SK-N-SH treated with all-trans-retinoic acid at 6 μM for 48 hours (cell line): ENCODE measurements around the gene GPRC5B.

ENCODE experiments used
- ATAC-seq: fragments of 200-7000 bp; cut with Tn5 transposase; 3 replicates; pipeline ENCODE4 v1.9.1; 2020; ENCODE audit warnings: mild to moderate bottlenecking, moderate library complexity
- ARNTL ChIP-seq: fragments of 450-650 bp; formaldehyde crosslinking; IDR thresholded peaks from 2 replicates; pipeline ENCODE4 v1.5.0; 2020; ENCODE audit warnings: low read depth, mild to moderate bottlenecking, moderate library complexity, borderline replicate concordance
- BACH2 ChIP-seq: fragments of 250-450 bp; sonication (Bioruptor Pico); IDR thresholded peaks from 2 replicates; pipeline ENCODE4 v1.9.0; 2021; ENCODE audit warnings: mild to moderate bottlenecking, borderline replicate concordance
- CREB5 ChIP-seq: fragments of 250-450 bp; sonication (Bioruptor Pico); IDR thresholded peaks from 2 replicates; pipeline ENCODE4 v1.5.1; 2020; ENCODE audit warnings: low read depth, mild to moderate bottlenecking, moderate library complexity
- CSDC2 ChIP-seq: fragments of 250-450 bp; sonication (Bioruptor Pico); IDR thresholded peaks from 2 replicates; pipeline ENCODE4 v1.5.0; 2020; ENCODE audit warnings: mild to moderate bottlenecking, moderate library complexity
- CSRNP3 ChIP-seq: fragments of 250-450 bp; sonication (Bioruptor Pico); IDR thresholded peaks from 2 replicates; pipeline ENCODE4 v1.5.1; 2021; ENCODE audit warnings: mild to moderate bottlenecking, moderate library complexity
- ISL1 ChIP-seq: fragments of 250-450 bp; sonication (Bioruptor Pico); IDR thresholded peaks from 2 replicates; pipeline ENCODE4 v2.1.2; 2022; ENCODE audit warnings: mild to moderate bottlenecking, moderate library complexity
- POU6F1 ChIP-seq: fragments of 250-450 bp; sonication (Bioruptor Pico); IDR thresholded peaks from 2 replicates; pipeline ENCODE4 v1.8.0; 2021; ENCODE audit warnings: low read depth, mild to moderate bottlenecking, moderate library complexity, borderline replicate concordance
- PPARA ChIP-seq: fragments of 250-450 bp; sonication (Bioruptor Pico); IDR thresholded peaks from 2 replicates; pipeline ENCODE4 v1.5.0; 2020; ENCODE audit warnings: mild to moderate bottlenecking, borderline replicate concordance
- TOX ChIP-seq: fragments of 250-450 bp; sonication (Bioruptor Pico); IDR thresholded peaks from 2 replicates; pipeline ENCODE4 v1.8.0; 2021; ENCODE audit warnings: mild to moderate bottlenecking, moderate library complexity, borderline replicate concordance
- TSHZ2 ChIP-seq: fragments of 250-450 bp; sonication (Bioruptor Pico); IDR thresholded peaks from 2 replicates; pipeline ENCODE4 v1.5.0; 2020; ENCODE audit warnings: mild to moderate bottlenecking, moderate library complexity
- ZFP3 ChIP-seq: fragments of 250-450 bp; sonication (Bioruptor Pico); IDR thresholded peaks from 2 replicates; pipeline ENCODE4 v1.5.0; 2020; ENCODE audit warnings: mild to moderate bottlenecking, moderate library complexity
- ZFP30 ChIP-seq: fragments of 450-650 bp; formaldehyde crosslinking; IDR thresholded peaks from 2 replicates; pipeline ENCODE4 v1.5.0; 2022; ENCODE audit warnings: mild to moderate bottlenecking, moderate library complexity
- ZNF70 ChIP-seq: fragments of 450-650 bp; formaldehyde crosslinking; IDR thresholded peaks from 2 replicates; pipeline ENCODE4 v1.5.0; 2020; ENCODE audit warnings: mild to moderate bottlenecking, moderate library complexity
- ZNF8 ChIP-seq: fragments of 450-650 bp; formaldehyde crosslinking; IDR thresholded peaks from 2 replicates; pipeline ENCODE4 v1.5.0; 2020; ENCODE audit warnings: mild to moderate bottlenecking, moderate library complexity

The GPRC5B gene

GRCh38 chr16:19840524-19841110 is 44.0 kb downstream of the GPRC5B start:
- no peak for ATAC-seq
- no peak for TF ChIP-seq TOX
- no peak for TF ChIP-seq TSHZ2 (CRISPR knock-in tag)
- no peak for TF ChIP-seq CSRNP3 (CRISPR knock-in tag)

- ATAC-seq, result no peak
- TF ChIP-seq ZNF70, result no peak
- no peak for TF ChIP-seq CREB5 (CRISPR knock-in tag)
- no peak for TF ChIP-seq ZNF8
Measured at GRCh38 chr16:19837984-19838707, 46.5 kb downstream of the GPRC5B start.

GRCh38 chr16:19837331-19837980 is 47.2 kb downstream of the GPRC5B start:
- ATAC-seq, result no peak
- no peak for TF ChIP-seq CSDC2 (CRISPR knock-in tag)
- peak; percentile 76 for TF ChIP-seq ISL1 (CRISPR knock-in tag)
- TF ChIP-seq ZFP3 (CRISPR knock-in tag), result 0 out of 2 replicates have a peak, but pooled peaks have one; percentile 12

GRCh38 chr16:19835968-19836421 is 48.7 kb downstream of the GPRC5B start:
- TF ChIP-seq BACH2 (CRISPR knock-in tag), result no peak
- TF ChIP-seq CREB5 (CRISPR knock-in tag), result peak; percentile 97
- 0 out of 2 replicates have a peak, but pooled peaks have one; percentile 61 for TF ChIP-seq ZFP3 (CRISPR knock-in tag)
- no peak for TF ChIP-seq PPARA (CRISPR knock-in tag)
- peak; percentile 89 for TF ChIP-seq ISL1 (CRISPR knock-in tag)
- TF ChIP-seq, all 23 proteins: peak for 3
- ATAC-seq, result peak; percentile 71

- ATAC-seq, result no peak
- TF ChIP-seq ZNF8 (no peak), CSDC2 (CRISPR knock-in tag) (no peak)
Measured at GRCh38 chr16:19835196-19835595, 49.5 kb downstream of the GPRC5B start.

GRCh38 chr16:19833581-19833980 is 51.1 kb downstream of the GPRC5B start:
- ATAC-seq, result no peak
- no peak for TF ChIP-seq TOX
- TF ChIP-seq ARNTL (CRISPR knock-in tag), result no peak
- no peak for TF ChIP-seq ZNF70
- TF ChIP-seq POU6F1 (CRISPR knock-in tag), result no peak
- no peak for TF ChIP-seq ZNF8
- no peak for TF ChIP-seq ZFP30 (CRISPR knock-in tag)
